ENCODE results near the gene TECPR2. TPM values are rescaled to one million over a fixed set of nuclear protein-coding genes. Genes with fewer than 3 reads are reported as not detected.
"Not testable (repeated sequence)": the region's sequence is repeated elsewhere in the genome, so short reads cannot be mapped to it uniquely, and the experiment has no call there.

The TECPR2 gene
- total RNA-seq, 2 donors from 2014 or later, result 8.7 to 9.7 TPM

GRCh38 chr14:102544046-102544746 lies 181.5 kb downstream of the TECPR2 start:
- peaks cover 48% of the 10 kb centered on the region for H3K27me3 Mint-ChIP-seq (ENCODE audit: low read depth)
- H3K4me3 Mint-ChIP-seq, result peak overlapping the region; percentile 1 to 51
- no peak overlapping the region for H3K27ac Mint-ChIP-seq
- ATAC-seq (replicated peaks in 1 of 2) (no peak), DNase-seq (no peak)
- no peaks in the 10 kb centered on the region for H3K36me3 Mint-ChIP-seq (ENCODE audit: insufficient read depth in 2 of 2)
- H3K9me3 Mint-ChIP-seq, result no peaks in the 10 kb centered on the region
- H3K4me1 Mint-ChIP-seq (ENCODE audit: low read depth), result no peaks in the 10 kb centered on the region

DNA sequence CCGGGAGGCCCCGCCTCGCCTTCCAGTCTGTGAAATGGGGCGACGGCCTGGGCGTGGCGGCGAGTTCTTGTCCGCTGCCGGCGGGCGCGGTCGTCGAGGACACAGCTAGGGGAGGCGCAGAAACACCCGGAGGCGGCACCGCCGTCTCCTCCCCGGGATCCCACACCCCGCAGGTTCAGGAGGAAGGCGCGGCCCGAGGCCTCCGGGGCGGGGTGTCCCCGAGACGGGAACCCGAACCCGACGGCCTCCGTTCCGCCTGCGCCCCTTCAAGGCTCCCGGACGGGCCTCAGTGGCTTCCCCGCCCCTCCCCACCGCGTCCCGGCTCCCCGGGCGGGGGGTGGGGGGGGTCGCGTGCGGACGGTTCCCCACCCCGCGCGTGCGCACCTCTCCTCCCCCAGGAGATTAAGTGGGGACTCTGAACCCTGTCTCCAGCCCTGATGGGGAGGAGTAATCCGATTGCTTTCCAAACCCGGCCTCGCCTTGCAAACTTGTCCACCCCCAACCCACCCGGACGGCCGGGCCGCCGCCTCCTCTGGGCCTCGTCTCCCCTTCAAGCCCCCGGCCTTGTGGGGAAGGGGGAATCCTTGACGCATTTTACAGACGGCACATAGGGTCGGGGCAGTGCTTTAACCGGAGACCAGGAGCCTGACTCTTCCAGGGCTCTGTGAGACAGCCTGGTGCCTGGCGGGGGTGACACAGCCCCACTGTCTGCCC lies 182.2 kb downstream of the TECPR2 start:
- DNase-seq (peak; percentile 37 to 40), ATAC-seq (replicated peaks in 1 of 2) (peak; percentile 72 to 75)
- peak overlapping the region; percentile 49 to 69 for H3K4me3 Mint-ChIP-seq
- no peaks in the 10 kb centered on the region for H3K9me3 Mint-ChIP-seq
- no peak overlapping the region for H3K27ac Mint-ChIP-seq
- H3K36me3 Mint-ChIP-seq (ENCODE audit: insufficient read depth in 2 of 2), result no peaks in the 10 kb centered on the region
- no peaks in the 10 kb centered on the region for H3K4me1 Mint-ChIP-seq (ENCODE audit: low read depth)
- peaks cover 48% of the 10 kb centered on the region for H3K27me3 Mint-ChIP-seq (ENCODE audit: low read depth)

- H3K27ac Mint-ChIP-seq, result no peak overlapping the region
- no peaks in the 10 kb centered on the region for H3K4me1 Mint-ChIP-seq (ENCODE audit: low read depth)
- H3K27me3 Mint-ChIP-seq (ENCODE audit: low read depth), result peaks cover 48% of the 10 kb centered on the region
- H3K9me3 Mint-ChIP-seq, result no peaks in the 10 kb centered on the region
- DNase-seq (no peak), ATAC-seq (replicated peaks in 1 of 2) (no peak)
- no peaks in the 10 kb centered on the region for H3K36me3 Mint-ChIP-seq (ENCODE audit: insufficient read depth in 2 of 2)
- H3K4me3 Mint-ChIP-seq, result peak overlapping the region; percentile 49 to 69
Observed at GRCh38 chr14:102545461-102546265, 182.9 kb downstream of the TECPR2 start.

DNA sequence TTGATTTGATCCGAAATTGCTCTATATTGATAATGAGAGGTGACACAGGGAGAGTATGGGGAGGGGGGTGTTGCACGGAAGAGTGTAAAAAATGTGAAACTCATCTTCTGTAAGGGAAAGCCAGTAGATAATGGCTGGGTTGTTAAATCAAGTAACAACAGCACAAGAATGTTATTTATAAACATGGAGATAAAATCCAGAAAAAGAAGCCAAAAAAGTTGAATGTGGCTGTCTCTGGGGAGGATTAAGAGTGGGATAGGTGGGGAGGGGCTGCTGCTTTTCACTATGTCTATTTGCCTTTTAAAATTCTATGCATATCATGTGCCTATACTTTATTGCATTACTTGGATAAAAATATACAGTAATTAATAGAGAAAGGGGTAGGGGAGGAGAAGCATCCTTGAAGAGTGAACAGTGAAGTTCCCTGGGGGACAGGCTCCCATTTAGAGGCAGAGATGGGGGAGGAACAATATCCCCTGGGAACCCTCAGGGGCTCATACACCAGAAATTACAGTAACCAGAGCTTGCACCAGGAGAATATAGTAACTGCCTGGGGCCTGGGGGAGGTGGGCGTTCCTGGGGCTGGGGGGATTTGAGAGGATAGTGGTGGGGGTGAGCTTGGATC lies 186.0 kb downstream of the TECPR2 start:
- H3K9me3 Mint-ChIP-seq, result no peaks in the 10 kb centered on the region
- no peak for DNase-seq
- H3K4me3 Mint-ChIP-seq, result no peak overlapping the region
- H3K27ac Mint-ChIP-seq, result no peak overlapping the region
- H3K36me3 Mint-ChIP-seq (ENCODE audit: insufficient read depth in 2 of 2), result no peaks in the 10 kb centered on the region
- no peaks in the 10 kb centered on the region for H3K4me1 Mint-ChIP-seq (ENCODE audit: low read depth)
- peaks cover 43% of the 10 kb centered on the region for H3K27me3 Mint-ChIP-seq (ENCODE audit: low read depth)
- ATAC-seq (replicated peaks in 1 of 2), result no peak

DNA sequence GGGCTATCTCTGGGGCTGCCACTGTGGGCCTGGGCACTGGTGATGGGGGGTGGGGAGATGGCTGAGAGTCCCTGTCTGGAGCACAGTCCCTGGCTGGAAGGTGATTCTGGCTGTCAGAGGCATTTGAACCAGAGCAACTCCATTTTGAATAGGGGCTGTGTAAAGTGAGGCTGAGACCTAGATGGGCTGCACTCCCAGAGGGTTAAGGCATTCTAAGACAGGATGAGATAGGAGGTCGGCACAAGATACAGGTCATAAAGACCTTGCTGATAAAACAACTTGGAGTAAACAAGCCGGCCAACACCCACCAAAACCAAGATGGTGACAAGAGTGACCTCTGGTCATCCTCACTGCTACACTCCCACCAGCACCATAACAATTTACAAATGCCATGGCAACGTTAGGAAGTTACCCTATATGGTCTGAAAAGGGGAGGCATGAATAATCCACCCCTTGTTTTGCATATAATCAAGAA lies 188.2 kb downstream of the TECPR2 start:
- H3K4me1 Mint-ChIP-seq (ENCODE audit: low read depth), result not testable (repeated sequence)
- peaks cover 26% of the 10 kb centered on the region for H3K27me3 Mint-ChIP-seq (ENCODE audit: low read depth)

More for the DNA sequence above, 188.2 kb downstream of the TECPR2 start:
- not testable (repeated sequence) for H3K9me3 Mint-ChIP-seq; DNase-seq; H3K4me3 Mint-ChIP-seq; H3K27ac Mint-ChIP-seq; ATAC-seq (replicated peaks in 1 of 2); H3K36me3 Mint-ChIP-seq (ENCODE audit: insufficient read depth in 2 of 2)

Other genes starting within 250 kb of the TECPR2 start
- 10 to 100 TPM; 23.8 to 29.9 TPM for gene WDR20, start 223.0 kb upstream of the TECPR2 start, total RNA-seq
- 1 to 10 TPM; 2.8 to 5.7 TPM for gene MOK, start 57.8 kb upstream of the TECPR2 start, total RNA-seq
- 10 to 100 TPM; 18.1 to 21.5 TPM for gene ZNF839, start 43.2 kb upstream of the TECPR2 start, total RNA-seq
- gene CINP, start 51 bp upstream of the TECPR2 start, total RNA-seq, result 10 to 100 TPM; 40.6 to 43.0 TPM
- 1 to 10 TPM; 3.2 to 4.5 TPM for gene ANKRD9, start 146.8 kb downstream of the TECPR2 start, total RNA-seq
- 10 to 100 TPM; 19.5 to 21.3 TPM for gene RCOR1, start 229.7 kb downstream of the TECPR2 start, total RNA-seq